GM12892 (cell line): ENCODE data around the gene MYO18A.

Experiments used
- POLR2A ChIP-seq: IDR thresholded peaks from 2 replicates; pipeline ENCODE4 v1.6.1; 2011; ENCODE audit warnings: low read depth, low read length, control low read depth
- TAF1 ChIP-seq: IDR thresholded peaks from 2 replicates; pipeline ENCODE4 v1.6.1; 2011; ENCODE audit warnings: low read depth, mild to moderate bottlenecking, control low read depth, low read length, borderline replicate concordance

- TF ChIP-seq POLR2A: no peak
- TF ChIP-seq TAF1: no peak
These were observed 129.0 kb downstream of the MYO18A start for GRCh38 chr17:29051194-29051593.
